BLaER1 (cell line): ENCODE results near the gene PHOSPHO1.

Experiments used
- H3K27ac ChIP-seq: shearing (Covaris generic); formaldehyde crosslinking; 2 replicates; pipeline ENCODE4 v1.8.1; 2022
- H3K27me3 ChIP-seq: shearing (Covaris generic); formaldehyde crosslinking; 2 replicates; pipeline ENCODE4 v1.8.1; 2022
- H3K36me3 ChIP-seq: shearing (Covaris generic); formaldehyde crosslinking; 2 replicates; pipeline ENCODE4 v1.8.1; 2022
- H3K4me1 ChIP-seq: shearing (Covaris generic); formaldehyde crosslinking; 2 replicates; pipeline ENCODE4 v1.8.1; 2022
- H3K4me2 ChIP-seq: shearing (Covaris generic); formaldehyde crosslinking; 2 replicates; pipeline ENCODE4 v1.8.1; 2022
- H3K4me3 ChIP-seq: shearing (Covaris generic); formaldehyde crosslinking; 2 replicates; pipeline ENCODE4 v1.8.1; 2022
- H3K9ac ChIP-seq: shearing (Covaris generic); formaldehyde crosslinking; 2 replicates; pipeline ENCODE4 v1.8.1; 2022
- H3K9me3 ChIP-seq: shearing (Covaris generic); formaldehyde crosslinking; 2 replicates; pipeline ENCODE4 v1.8.1; 2022
- H4K20me1 ChIP-seq: shearing (Covaris generic); formaldehyde crosslinking; 2 replicates; pipeline ENCODE4 v1.8.1; 2022
- Cebpa-rat ChIP-seq: shearing (Covaris generic); IDR thresholded peaks from 2 replicates; pipeline ENCODE4 v1.8.1; 2022

Gene PHOSPHO1

DNA sequence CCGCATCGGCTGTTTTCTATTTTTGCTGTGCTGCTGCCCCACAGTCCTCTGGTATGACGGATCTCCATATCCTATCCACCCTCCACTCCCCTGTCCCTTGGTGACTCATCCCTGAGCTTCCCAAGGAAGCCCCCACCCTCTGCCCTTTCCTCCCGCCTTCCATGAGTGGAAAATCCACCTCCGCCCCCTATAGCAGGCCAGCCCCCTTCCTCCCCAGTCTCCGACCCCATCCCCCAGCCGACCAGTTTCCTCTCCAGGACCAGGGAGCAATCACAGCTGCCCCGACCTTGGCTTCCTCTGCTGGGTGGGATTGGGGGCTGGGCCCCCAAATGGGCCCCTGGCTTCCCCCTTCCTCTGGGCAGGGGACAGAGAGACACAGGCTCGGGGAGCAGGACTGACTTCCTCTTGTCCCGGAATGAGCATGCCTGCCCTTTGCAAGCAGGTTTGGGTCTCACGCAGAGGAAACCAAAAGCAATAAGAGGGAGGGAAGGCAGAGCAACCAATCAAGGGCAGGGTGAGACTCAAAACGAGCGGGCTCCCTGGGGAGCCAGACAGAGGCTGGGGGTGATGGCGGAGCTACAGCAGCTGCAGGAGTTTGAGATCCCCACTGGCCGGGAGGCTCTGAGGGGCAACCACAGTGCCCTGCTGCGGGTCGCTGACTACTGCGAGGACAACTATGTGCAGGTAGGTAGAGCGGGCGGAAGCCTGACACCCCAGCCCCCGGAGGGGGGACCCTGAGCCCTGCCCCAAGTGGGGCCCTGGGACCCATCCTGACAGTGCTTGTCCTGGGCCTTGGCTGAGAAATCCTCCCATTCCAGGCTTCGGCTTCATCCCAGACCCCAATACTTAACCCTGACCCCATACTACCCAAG, 20.2 kb downstream of the PHOSPHO1 start, which contains the start of the genes ABI3 and GNGT2:
ABI3 (plus strand) TSS at position 550 of the 872 bp plus-strand sequence; CDS start at position 568, 18 bp downstream.
GNGT2 (minus strand) TSS at position 417 of the 872 bp plus-strand sequence. CDS start 3,152 bp downstream, outside the sequence.
- H3K4me2 ChIP-seq, result peak within 1 kb of the TSS; percentile 91
- peaks cover 68% of the 10 kb centered on the region for H3K4me1 ChIP-seq
- no peak for TF ChIP-seq Cebpa-rat
- peak within 1 kb of the TSS; percentile 59; the same call in 1 of the 2 replicates for H3K9ac ChIP-seq
- H4K20me1 ChIP-seq, result no peaks in the 10 kb centered on the region
- H3K27ac ChIP-seq, result peak within 1 kb of the TSS; percentile 75
- no peaks in the 10 kb centered on the region for H3K36me3 ChIP-seq
- peak within 1 kb of the TSS; percentile 63 for H3K4me3 ChIP-seq
- no peaks in the 10 kb centered on the region for H3K9me3 ChIP-seq
- H3K27me3 ChIP-seq, result no peaks in the 10 kb centered on the region

DNA sequence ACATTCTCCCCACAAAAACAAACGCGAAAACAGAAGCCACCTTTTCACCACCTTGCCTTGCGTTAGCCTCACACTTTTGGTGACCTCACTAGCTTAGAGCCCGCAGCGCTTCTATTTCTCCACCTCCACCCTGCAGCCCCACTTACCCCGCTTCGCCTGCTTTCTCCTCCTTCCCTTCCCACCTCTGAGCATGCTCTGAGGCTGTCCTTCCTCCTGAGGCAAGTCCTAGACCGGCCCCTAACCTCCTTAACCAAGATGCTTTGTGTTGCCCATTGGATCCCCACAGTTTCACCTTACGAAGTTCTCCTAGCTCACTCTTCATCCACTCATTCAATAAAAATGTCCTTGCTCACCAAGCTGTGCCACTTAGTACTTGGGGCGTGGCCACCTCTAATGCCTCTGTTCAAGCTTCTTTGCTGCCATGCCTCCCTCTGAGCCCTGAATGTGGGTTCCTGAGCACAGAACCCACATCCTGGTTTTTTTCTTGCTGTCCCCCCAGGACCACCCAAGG, 21.5 kb downstream of the PHOSPHO1 start:
- Histone ChIP-seq H3K4me1 (peaks cover 56% of the 10 kb centered on the region), H3K27ac (peak overlapping the region; percentile 75; the same call in 1 of the 2 replicates), H3K9me3 (no peaks in the 10 kb centered on the region), H3K36me3 (no peaks in the 10 kb centered on the region), H3K9ac (no peak overlapping the region), H3K4me3 (no peak overlapping the region), H4K20me1 (no peaks in the 10 kb centered on the region), H3K4me2 (peak overlapping the region; percentile 91), H3K27me3 (no peaks in the 10 kb centered on the region)
- TF ChIP-seq Cebpa-rat, result no peak

DNA sequence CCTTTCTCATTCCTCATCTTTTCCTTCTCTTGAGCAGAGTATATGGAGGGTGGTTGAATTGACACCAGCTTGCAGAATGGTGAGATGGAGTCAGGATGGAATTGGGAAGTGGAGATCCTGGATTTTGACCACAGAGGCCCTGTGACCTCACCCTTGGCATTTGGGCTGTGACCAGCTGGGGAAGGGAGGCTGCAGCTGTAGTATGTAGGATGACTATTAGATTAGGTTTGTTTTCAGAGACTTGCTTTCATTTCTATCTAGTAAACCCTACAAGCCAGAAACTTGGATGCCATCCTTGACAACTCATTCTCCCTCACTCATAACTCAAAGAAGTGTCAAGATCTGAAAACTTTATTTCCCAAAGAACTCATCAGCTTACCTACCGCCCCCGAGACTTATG, 26.1 kb downstream of the PHOSPHO1 start:
- Histone ChIP-seq H3K4me3 (no peak overlapping the region), H3K4me2 (no peak overlapping the region), H3K9me3 (0 out of 2 replicates have a peak, but pooled peaks cover 5% of the 10 kb centered on the region), H3K27me3 (no peaks in the 10 kb centered on the region), H3K4me1 (peaks cover 21% of the 10 kb centered on the region), H3K27ac (no peak overlapping the region), H3K9ac (no peak overlapping the region), H3K36me3 (no peaks in the 10 kb centered on the region), H4K20me1 (no peaks in the 10 kb centered on the region)
- no peak for TF ChIP-seq Cebpa-rat

DNA sequence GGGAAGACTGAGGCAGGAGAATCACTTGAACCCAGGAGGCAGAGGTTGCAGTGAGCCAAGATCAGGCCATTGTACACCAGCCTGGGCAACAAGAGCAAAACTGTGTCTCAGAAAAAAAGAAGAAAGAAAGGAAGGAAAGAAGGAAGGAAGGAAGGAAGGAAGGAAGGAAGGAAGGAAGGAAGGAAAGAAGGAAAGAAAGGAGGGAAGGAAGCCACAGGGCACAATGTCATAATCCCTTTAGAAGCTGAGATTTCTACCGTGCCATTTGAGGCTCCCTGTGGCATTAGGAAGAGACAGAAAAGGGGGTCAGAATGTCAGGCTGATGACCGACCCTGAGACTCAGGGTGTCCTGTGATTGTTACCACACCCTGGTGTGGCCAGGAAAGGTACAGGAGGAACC, 26.8 kb downstream of the PHOSPHO1 start:
- TF ChIP-seq Cebpa-rat, result no peak
- H3K9ac ChIP-seq, result no peak overlapping the region
- H3K4me2 ChIP-seq, result peak overlapping the region; percentile 38; the same call in 1 of the 2 replicates
- no peaks in the 10 kb centered on the region for H3K27me3 ChIP-seq
- H3K4me1 ChIP-seq, result peaks cover 14% of the 10 kb centered on the region
- no peak overlapping the region for H3K27ac ChIP-seq
- H3K4me3 ChIP-seq, result no peak overlapping the region
- no peaks in the 10 kb centered on the region for H4K20me1 ChIP-seq
- 0 out of 2 replicates have a peak, but pooled peaks cover 5% of the 10 kb centered on the region for H3K9me3 ChIP-seq
- no peaks in the 10 kb centered on the region for H3K36me3 ChIP-seq

DNA sequence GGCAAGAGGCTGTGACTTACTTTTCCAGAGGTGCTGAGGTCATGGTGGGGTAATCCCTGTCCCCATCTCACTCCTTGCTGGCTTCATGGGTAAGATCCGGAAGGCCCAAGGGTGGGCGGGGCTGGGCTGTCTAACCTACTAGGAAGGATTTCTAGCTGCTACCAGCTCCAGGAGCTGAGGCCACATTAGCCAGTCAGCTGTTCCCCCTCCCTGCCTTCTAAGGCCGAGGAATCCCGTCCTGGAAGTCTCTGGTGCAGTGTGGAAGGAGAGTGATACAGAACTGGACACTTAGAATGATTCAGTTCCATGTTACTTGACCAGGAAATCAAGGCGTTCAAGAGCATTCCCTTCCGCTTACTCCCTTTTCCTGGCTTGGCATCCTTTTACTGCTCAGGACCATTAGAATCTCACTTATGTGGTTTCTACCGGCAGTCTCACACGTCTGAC, 29.1 kb downstream of the PHOSPHO1 start:
- Histone ChIP-seq H3K9ac (no peak overlapping the region), H3K4me1 (peaks cover 11% of the 10 kb centered on the region; the same call in 1 of the 2 replicates), H3K9me3 (0 out of 2 replicates have a peak, but pooled peaks cover 5% of the 10 kb centered on the region), H3K4me3 (no peak overlapping the region), H3K27me3 (no peaks in the 10 kb centered on the region), H3K36me3 (no peaks in the 10 kb centered on the region), H3K27ac (no peak overlapping the region), H3K4me2 (no peak overlapping the region), H4K20me1 (no peaks in the 10 kb centered on the region)
- no peak for TF ChIP-seq Cebpa-rat

DNA sequence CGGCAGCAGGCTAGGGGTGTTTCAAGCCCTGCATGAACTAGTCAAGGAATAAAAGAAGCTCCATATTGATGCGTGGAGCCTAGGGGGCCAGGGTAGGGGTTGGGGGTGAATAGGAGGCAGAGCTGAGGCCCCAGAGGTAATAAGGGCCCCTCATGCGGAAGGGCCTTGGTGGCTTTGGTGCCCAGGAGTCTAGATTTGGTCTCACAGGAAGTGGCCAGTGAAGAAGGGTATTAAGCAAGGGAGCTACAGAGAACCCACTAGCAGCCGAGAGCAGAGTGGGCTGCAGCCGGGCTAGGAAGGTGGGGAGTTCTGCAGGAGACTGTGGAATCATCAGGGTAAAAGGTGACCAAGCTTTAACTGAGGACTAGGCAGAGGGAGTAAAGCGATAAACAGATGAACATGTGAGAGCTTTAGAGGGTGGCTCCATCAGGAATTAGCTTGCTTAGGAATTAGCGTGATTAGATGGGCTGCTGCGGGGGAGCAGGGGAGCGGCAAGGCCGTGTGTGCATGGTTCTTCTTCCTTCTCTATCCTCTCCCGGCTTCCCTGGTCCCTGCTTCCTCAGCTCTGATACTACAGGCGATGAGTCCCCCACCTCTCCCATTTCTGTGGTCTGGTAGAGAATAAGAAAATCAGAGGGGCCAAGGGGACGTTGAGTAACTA, 30.0 kb downstream of the PHOSPHO1 start:
- peaks cover 11% of the 10 kb centered on the region; the same call in 1 of the 2 replicates for H3K4me1 ChIP-seq
- no peak for TF ChIP-seq Cebpa-rat
- 0 out of 2 replicates have a peak, but pooled peaks cover 5% of the 10 kb centered on the region for H3K9me3 ChIP-seq
- no peak overlapping the region for H3K9ac ChIP-seq
- 0 out of 2 replicates have a peak overlapping the region, but pooled peaks have one; percentile 11 for H3K4me2 ChIP-seq
- H3K36me3 ChIP-seq, result no peaks in the 10 kb centered on the region
- no peaks in the 10 kb centered on the region for H3K27me3 ChIP-seq
- H3K4me3 ChIP-seq, result no peak overlapping the region
- no peak overlapping the region for H3K27ac ChIP-seq
- no peaks in the 10 kb centered on the region for H4K20me1 ChIP-seq

DNA sequence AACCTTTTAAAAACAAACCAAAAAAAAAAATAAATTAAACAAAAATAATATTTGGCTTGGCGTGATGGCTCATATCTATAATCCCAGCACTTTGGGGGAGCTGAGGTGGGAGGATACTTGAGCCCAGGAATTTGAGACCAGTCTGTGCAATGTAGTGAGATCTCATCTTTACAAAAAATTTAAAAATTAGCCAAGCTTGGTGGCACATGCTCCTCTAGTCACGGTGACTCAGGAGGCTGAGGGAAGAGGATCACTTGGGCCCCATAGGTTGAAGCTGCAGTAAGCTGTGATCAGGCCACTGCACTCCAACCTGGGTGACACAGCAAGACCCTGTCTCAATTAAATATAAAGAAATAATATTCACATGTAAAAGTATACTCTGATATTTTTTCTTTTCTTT, 32.4 kb downstream of the PHOSPHO1 start:
- Histone ChIP-seq H4K20me1 (no peaks in the 10 kb centered on the region), H3K9ac (no peak overlapping the region), H3K4me3 (no peak overlapping the region), H3K36me3 (no peaks in the 10 kb centered on the region), H3K4me1 (peaks cover 26% of the 10 kb centered on the region), H3K9me3 (0 out of 2 replicates have a peak, but pooled peaks cover 5% of the 10 kb centered on the region), H3K4me2 (no peak overlapping the region), H3K27ac (no peak overlapping the region), H3K27me3 (no peaks in the 10 kb centered on the region)
- TF ChIP-seq Cebpa-rat, result no peak

DNA sequence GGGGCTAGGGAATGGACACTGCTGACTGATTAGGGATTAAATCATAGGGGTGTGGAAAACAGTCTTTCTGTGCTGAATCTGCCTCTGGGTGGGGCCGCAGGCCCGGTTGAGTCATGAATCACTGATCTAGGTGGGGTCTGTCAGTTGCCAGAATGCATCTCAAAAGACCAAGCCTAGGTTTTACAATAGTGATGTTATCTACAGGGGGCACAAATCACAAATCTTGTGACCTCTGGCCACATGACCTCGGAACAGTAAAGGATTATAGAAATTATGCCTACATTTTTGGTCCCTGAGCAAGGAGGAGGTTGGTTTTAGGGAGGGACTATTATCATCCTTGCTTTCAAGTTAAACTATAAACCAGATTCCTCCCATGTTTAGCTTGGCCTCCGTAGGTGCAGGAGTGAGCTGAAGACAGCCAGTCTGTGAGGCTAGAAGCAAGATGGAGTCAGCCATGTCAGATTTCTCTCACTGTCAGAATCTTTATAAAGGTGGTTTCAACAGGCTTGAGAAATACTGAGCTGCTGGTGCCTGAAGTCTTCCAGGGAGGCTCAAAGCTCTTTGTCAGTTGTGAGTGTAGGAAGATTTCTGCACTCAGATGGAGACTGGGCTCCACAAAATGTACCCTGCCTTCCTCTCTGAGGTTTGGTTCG, 33.1 kb downstream of the PHOSPHO1 start:
- no peak overlapping the region for H3K27ac ChIP-seq
- peaks cover 27% of the 10 kb centered on the region for H3K4me1 ChIP-seq
- no peaks in the 10 kb centered on the region for H4K20me1 ChIP-seq
- no peak for TF ChIP-seq Cebpa-rat
- H3K4me2 ChIP-seq, result no peak overlapping the region
- no peak overlapping the region for H3K4me3 ChIP-seq
- H3K27me3 ChIP-seq, result no peaks in the 10 kb centered on the region
- H3K9ac ChIP-seq, result no peak overlapping the region
- no peaks in the 10 kb centered on the region for H3K36me3 ChIP-seq
- H3K9me3 ChIP-seq, result 0 out of 2 replicates have a peak, but pooled peaks cover 2% of the 10 kb centered on the region

DNA sequence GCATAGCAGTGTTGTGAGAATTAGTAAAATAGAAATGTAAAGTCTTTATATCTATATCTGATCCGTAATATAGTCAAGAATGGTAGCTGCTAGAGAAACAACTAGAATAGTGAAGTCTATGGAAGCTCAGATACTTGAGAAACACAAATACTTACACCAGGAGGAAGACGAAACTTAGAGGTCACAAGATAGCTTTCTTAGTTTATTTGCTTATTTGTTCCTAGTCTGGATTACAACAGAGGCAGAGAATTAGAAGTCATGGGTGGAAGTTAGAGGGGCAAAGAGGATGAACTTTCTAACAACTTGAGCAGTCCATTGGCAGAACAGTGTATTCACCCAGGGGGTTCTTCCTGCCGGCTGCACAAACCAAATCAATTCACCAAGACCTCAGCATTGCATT, 34.1 kb downstream of the PHOSPHO1 start:
- H3K9me3 ChIP-seq, result no peaks in the 10 kb centered on the region
- H3K9ac ChIP-seq, result no peak overlapping the region
- no peaks in the 10 kb centered on the region for H3K36me3 ChIP-seq
- no peak overlapping the region for H3K4me2 ChIP-seq
- H4K20me1 ChIP-seq, result no peaks in the 10 kb centered on the region
- no peak for TF ChIP-seq Cebpa-rat
- no peak overlapping the region for H3K27ac ChIP-seq
- no peak overlapping the region for H3K4me3 ChIP-seq
- no peaks in the 10 kb centered on the region for H3K27me3 ChIP-seq
- peaks cover 27% of the 10 kb centered on the region for H3K4me1 ChIP-seq
